Muscle layer of colon (tissue), 2 donors: Measurements from ENCODE around the gene TMEM123.
"Not testable (repeated sequence)": the region's sequence is repeated elsewhere in the genome, so short reads cannot be mapped to it uniquely, and the experiment has no call there.

Source experiments
- H3K27ac ChIP-seq: one replicate; pipeline ENCODE4 v1.7.0; 2013; ENCODE audit warnings: low read depth, mild to moderate bottlenecking, low read length, moderate library complexity
- H3K27me3 ChIP-seq, 2 donors: one replicate each; pipeline ENCODE4 v1.7.0; 2013; ENCODE audit warnings: low read length in 2 of 2, mild to moderate bottlenecking in 2 of 2; ENCODE audit not compliant: insufficient read depth in 2 of 2, control insufficient read depth in 1 of 2
- H3K36me3 ChIP-seq: one replicate; pipeline ENCODE4 v1.7.0; 2013; ENCODE audit warnings: mild to moderate bottlenecking, low read length; ENCODE audit not compliant: insufficient read depth
- H3K4me1 ChIP-seq: one replicate; pipeline ENCODE4 v1.7.0; 2013; ENCODE audit warnings: mild to moderate bottlenecking, low read length; ENCODE audit not compliant: insufficient read depth
- H3K4me3 ChIP-seq, 2 donors: one replicate each; pipeline ENCODE4 v1.7.0; 2013; ENCODE audit warnings: low read length in 2 of 2, low read depth in 1 of 2, mild to moderate bottlenecking in 1 of 2, moderate library complexity in 1 of 2
- H3K9ac ChIP-seq: one replicate; pipeline ENCODE4 v1.7.0; 2013; ENCODE audit warnings: low read length
- H3K9me3 ChIP-seq: one replicate; pipeline ENCODE4 v1.7.0; 2013; ENCODE audit warnings: mild to moderate bottlenecking, low read length
- donor health status: abdominal sarcoma.
- donor health status: Adenocarcinoma of cecum.

The TMEM123 gene

DNA sequence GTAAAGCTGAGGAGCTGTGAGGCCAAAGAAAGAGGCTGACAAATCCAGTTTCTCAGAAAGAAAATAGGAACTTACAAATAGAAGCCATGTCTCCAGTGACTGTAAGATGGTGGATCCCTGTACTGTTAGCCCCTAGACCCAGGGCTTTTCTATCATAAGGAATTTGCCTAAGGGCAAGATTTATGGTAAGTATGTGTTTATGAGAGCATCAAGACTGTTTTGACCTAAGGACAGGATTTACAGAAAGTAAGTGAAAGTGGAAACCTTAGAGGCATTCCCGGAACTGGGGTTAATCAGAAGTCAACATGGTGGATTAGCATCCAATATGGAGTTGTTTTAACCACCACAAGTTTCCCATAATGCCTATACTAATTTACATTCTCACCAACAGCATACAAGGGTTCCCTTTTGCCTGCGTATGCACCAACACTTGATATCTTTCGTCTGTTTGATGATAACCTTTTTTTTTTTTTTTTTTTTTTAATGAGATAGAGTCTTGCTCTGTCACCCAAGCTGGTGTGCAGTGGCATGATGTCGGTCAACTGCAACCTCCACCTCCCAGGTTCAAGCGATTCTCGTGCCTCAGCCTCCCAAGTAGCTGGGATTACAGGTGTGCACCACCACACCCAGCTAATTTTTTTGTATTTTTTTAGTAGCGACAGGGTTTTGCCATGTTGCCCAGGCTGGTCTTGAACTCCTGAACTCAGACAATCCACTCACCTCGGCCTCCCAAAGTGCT, 65.4 kb downstream of the TMEM123 start:
- no peak overlapping the region for H3K9ac ChIP-seq
- H3K4me1 ChIP-seq = peaks cover 8% of the 10 kb centered on the region
- H3K27ac ChIP-seq = no peak overlapping the region
- H3K27me3 ChIP-seq = no peaks in the 10 kb centered on the region
- no peak overlapping the region for H3K4me3 ChIP-seq
- H3K36me3 ChIP-seq = peaks cover 33% of the 10 kb centered on the region
- H3K9me3 ChIP-seq = no peaks in the 10 kb centered on the region

DNA sequence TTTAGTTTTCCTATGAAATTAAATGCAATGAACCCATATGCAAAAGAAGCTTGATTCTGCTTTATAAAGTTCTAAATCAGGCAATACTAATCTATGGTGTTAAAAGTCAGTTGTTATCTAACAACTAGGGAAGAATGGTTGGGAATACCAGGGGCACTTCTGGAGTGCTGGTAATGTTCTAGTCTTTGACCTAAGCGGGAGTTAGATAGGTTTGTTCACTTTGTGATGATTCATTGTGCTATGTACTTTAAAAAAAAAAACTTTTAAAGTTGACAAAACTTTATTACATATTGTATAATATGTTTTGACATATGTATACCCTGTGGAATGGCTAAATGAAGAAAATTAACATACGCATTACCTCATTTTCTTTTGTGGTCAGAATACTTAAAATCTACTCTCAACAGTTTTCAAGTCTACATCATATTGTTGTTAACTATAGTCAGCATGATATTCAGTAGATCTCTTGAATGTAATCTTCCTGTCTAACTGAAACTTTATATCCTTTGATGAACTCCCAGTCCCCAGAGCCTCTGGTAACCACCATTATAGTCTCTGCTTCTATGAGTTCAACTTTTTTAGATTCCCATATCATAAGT, 66.3 kb downstream of the TMEM123 start:
- H3K27ac ChIP-seq = no peak overlapping the region
- no peaks in the 10 kb centered on the region for H3K9me3 ChIP-seq
- peaks cover 27% of the 10 kb centered on the region for H3K36me3 ChIP-seq
- peaks cover 8% of the 10 kb centered on the region for H3K4me1 ChIP-seq
- H3K9ac ChIP-seq = no peak overlapping the region
- H3K4me3 ChIP-seq = no peak overlapping the region
- H3K27me3 ChIP-seq = no peaks in the 10 kb centered on the region

- Histone ChIP-seq H3K9ac (no peak overlapping the region), H3K9me3 (no peaks in the 10 kb centered on the region), H3K4me3 (no peak overlapping the region), H3K4me1 (peaks cover under 1% of the 10 kb centered on the region), H3K27ac (no peak overlapping the region), H3K36me3 (peaks cover 19% of the 10 kb centered on the region), H3K27me3 (no peaks in the 10 kb centered on the region)
Measured at GRCh38 chr11:102385085-102386007, 67.2 kb downstream of the TMEM123 start.

GRCh38 chr11:102384419-102385079, 68.0 kb downstream of the TMEM123 start:
- H3K4me3 ChIP-seq = no peak overlapping the region
- peaks cover 24% of the 10 kb centered on the region for H3K36me3 ChIP-seq
- H3K9ac ChIP-seq = no peak overlapping the region
- no peaks in the 10 kb centered on the region for H3K4me1 ChIP-seq
- H3K9me3 ChIP-seq = no peaks in the 10 kb centered on the region
- H3K27ac ChIP-seq = no peak overlapping the region
- no peaks in the 10 kb centered on the region for H3K27me3 ChIP-seq

GRCh38 chr11:102383839-102384238, 68.7 kb downstream of the TMEM123 start:
- H3K9ac ChIP-seq = no peak overlapping the region
- H3K27me3 ChIP-seq = no peaks in the 10 kb centered on the region
- H3K36me3 ChIP-seq = peaks cover 31% of the 10 kb centered on the region
- no peaks in the 10 kb centered on the region for H3K4me1 ChIP-seq
- no peak overlapping the region for H3K4me3 ChIP-seq
- no peak overlapping the region for H3K27ac ChIP-seq
- no peaks in the 10 kb centered on the region for H3K9me3 ChIP-seq

DNA sequence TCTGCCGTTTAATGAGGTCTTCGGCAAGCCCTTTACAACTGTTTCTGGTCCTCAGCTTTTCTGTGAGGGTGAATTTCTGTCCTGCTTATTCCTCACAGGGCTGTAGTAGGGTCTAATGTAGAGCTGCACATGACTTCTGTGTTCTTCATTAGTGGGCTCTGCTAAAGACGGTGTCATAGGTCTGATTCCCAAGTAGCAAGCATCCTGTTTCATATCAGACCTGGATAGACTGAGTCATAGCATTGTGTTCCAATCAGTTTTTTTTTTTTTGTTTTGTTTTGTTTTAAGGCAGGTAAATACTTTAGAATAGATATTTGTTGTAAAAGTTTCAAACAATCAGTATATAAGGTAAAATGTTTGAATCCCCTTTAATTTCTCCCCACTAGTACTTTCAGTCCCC, 70.2 kb downstream of the TMEM123 start:
- Histone ChIP-seq H3K4me3 (no peak overlapping the region), H3K9ac (no peak overlapping the region), H3K27me3 (no peaks in the 10 kb centered on the region), H3K27ac (no peak overlapping the region), H3K9me3 (no peaks in the 10 kb centered on the region), H3K36me3 (peaks cover 38% of the 10 kb centered on the region), H3K4me1 (no peaks in the 10 kb centered on the region)

- no peaks in the 10 kb centered on the region for H3K9me3 ChIP-seq
- peaks cover 34% of the 10 kb centered on the region for H3K36me3 ChIP-seq
- no peak overlapping the region for H3K4me3 ChIP-seq
Measured at GRCh38 chr11:102378818-102379217, 73.7 kb downstream of the TMEM123 start.

GRCh38 chr11:102377891-102378290, 74.7 kb downstream of the TMEM123 start:
- Histone ChIP-seq H3K4me1 (peaks cover 9% of the 10 kb centered on the region), H3K9me3 (no peaks in the 10 kb centered on the region), H3K9ac (no peak overlapping the region), H3K27ac (no peak overlapping the region), H3K27me3 (no peaks in the 10 kb centered on the region), H3K4me3 (no peak overlapping the region), H3K36me3 (peaks cover 34% of the 10 kb centered on the region)

More at GRCh38 chr11:102378818-102379217, 73.7 kb downstream of the TMEM123 start:
- no peak overlapping the region for H3K27ac ChIP-seq
- peaks cover 9% of the 10 kb centered on the region for H3K4me1 ChIP-seq
- no peaks in the 10 kb centered on the region for H3K27me3 ChIP-seq
- no peak overlapping the region for H3K9ac ChIP-seq

GRCh38 chr11:102375720-102376399, 76.7 kb downstream of the TMEM123 start:
- peaks cover 9% of the 10 kb centered on the region for H3K4me1 ChIP-seq
- no peak overlapping the region for H3K9ac ChIP-seq
- H3K36me3 ChIP-seq = peaks cover 34% of the 10 kb centered on the region
- no peak overlapping the region for H3K4me3 ChIP-seq
- no peak overlapping the region for H3K27ac ChIP-seq
- H3K27me3 ChIP-seq = no peaks in the 10 kb centered on the region
- H3K9me3 ChIP-seq = no peaks in the 10 kb centered on the region

DNA sequence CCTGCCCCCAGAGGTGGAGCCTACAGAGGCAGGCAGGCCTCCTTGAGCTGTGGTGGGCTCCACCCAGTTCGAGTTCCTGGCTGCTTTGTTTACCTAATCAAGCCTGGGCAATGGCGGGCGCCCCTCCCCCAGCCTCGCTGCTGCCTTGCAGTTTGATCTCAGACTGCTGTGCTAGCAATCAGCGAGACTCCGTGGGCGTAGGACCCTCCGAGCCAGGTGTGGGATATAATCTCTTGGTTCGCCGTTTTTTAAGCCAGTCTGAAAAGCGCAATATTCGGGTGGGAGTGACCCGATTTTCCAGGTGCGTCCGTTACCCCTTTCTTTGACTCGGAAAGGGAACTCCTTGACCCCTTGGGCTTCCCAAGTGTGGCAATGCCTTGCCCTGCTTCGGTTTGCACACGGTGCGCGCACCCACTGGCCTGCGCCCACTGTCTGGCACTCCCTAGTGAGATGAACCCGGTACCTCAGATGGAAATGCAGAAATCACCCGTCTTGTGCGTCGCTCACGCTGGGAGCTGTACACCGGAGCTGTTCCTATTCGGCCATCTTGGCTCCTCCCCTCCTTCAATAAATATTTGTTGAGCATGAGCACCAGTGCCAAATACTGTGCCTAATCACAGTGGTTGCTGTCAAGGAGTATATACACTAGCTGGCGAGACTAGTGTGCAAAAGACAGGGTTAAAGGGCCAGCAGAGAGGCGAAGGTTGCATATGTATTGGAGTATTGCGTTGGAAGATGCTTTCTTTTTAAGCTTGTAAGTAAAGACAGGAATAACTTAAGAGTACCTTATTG, 77.7 kb downstream of the TMEM123 start:
- not testable (repeated sequence) for H3K27me3 ChIP-seq, H3K9me3 ChIP-seq, H3K4me3 ChIP-seq, H3K27ac ChIP-seq, H3K9ac ChIP-seq, H3K4me1 ChIP-seq
- H3K36me3 ChIP-seq = peaks cover 31% of the 10 kb centered on the region
